Stomach (tissue), 4 donors: ENCODE results near the gene QRFP.

Experiments
- EP300 ChIP-seq: sonication (generic); formaldehyde crosslinking; IDR thresholded peaks from one replicate; pipeline ENCODE4 v1.6.1; 2017; ENCODE audit warnings: antibody characterized with exemption
- POLR2A ChIP-seq, 4 donors: fragments of 450-650 bp; IDR thresholded peaks; one replicate each; pipeline ENCODE4 v1.6.1; 2016; ENCODE audit warnings: antibody characterized with exemption in 4 of 4, control low read depth in 2 of 4, mild to moderate bottlenecking in 1 of 4, moderate library complexity in 1 of 4
- TF ChIP-seq, protein P1 (sequence below), 7 experiments: fragments of 450-650 bp in 4 of 7; fragments of 200-600 bp in 3 of 7; sonication (generic) in 3 of 7; IDR thresholded peaks; one replicate each; pipeline ENCODE4 v1.5.1; 2016 to 2019; ENCODE audit warnings: antibody characterized with exemption in 7 of 7, control low read depth in 2 of 7, mild to moderate bottlenecking in 1 of 7

DNA sequence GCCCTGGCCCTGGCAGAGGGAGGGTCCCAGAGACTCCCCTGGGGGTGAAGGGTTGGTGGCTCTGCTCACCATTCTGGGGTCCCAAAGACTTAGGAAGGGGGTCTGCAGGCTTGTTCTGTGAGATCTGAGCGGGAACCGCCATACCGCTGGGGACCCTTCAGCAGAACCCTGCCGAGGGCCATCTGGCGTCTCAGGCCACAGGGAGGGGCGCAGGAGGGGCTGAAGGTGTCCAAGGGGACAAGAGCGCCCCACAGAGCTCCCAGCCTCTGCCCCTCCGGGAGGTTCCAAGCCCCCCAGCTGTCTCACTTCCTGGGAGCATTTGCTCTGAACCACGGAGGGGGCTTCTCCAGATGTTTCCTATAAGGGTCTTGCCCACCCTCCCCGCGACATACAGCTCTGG, 37.6 kb upstream of the QRFP start:
- TF ChIP-seq EP300 (no peak), POLR2A (IDR thresholded peaks at IDR 0.05) (no peak)
- TF ChIP-seq, protein P1, sequence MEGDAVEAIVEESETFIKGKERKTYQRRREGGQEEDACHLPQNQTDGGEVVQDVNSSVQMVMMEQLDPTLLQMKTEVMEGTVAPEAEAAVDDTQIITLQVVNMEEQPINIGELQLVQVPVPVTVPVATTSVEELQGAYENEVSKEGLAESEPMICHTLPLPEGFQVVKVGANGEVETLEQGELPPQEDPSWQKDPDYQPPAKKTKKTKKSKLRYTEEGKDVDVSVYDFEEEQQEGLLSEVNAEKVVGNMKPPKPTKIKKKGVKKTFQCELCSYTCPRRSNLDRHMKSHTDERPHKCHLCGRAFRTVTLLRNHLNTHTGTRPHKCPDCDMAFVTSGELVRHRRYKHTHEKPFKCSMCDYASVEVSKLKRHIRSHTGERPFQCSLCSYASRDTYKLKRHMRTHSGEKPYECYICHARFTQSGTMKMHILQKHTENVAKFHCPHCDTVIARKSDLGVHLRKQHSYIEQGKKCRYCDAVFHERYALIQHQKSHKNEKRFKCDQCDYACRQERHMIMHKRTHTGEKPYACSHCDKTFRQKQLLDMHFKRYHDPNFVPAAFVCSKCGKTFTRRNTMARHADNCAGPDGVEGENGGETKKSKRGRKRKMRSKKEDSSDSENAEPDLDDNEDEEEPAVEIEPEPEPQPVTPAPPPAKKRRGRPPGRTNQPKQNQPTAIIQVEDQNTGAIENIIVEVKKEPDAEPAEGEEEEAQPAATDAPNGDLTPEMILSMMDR (IDR thresholded peaks at IDR 0.05) = no peak
